H1 (cell line): ENCODE data around the gene CCL26. TPM values are rescaled to one million over a fixed set of nuclear protein-coding genes. Genes with fewer than 3 reads are reported as not detected.

ENCODE experiments used
- CTCF ChIA-PET: fragments of 300-600 bp; sonication (Branson Sonifier 250); formaldehyde crosslinking; loops from one replicate; lab custom pipeline; 2021; ENCODE audit not compliant: partially characterized antibody; lab: Charles Lee
- POLR2A ChIA-PET: fragments of 300-600 bp; sonication (Branson Sonifier 250); formaldehyde crosslinking; loops from one replicate; lab custom pipeline; 2021; ENCODE audit warnings: inconsistent platforms; ENCODE audit not compliant: partially characterized antibody; lab: Charles Lee
- DNase-seq, 2 experiments: peaks; one replicate each; pipeline versions ENCODE4 v3.0.0 to v3.0.0-alpha.2; 2010 to 2022; ENCODE audit warnings: low spot score in 2 of 2, low read depth in 1 of 2, mixed read lengths in 1 of 2
- FAIRE-seq: peaks from 2 replicates; lab custom pipeline; 2011; peaks lifted over from hg19 to GRCh38; lab: Jason Lieb, UNC
- H2AFZ ChIP-seq: 2 replicates; pipeline ENCODE4 v1.8.1; 2012; ENCODE audit warnings: low read length, inconsistent platforms
- H2AK5ac ChIP-seq: 2 replicates; pipeline ENCODE4 v1.6.1; 2013; ENCODE audit warnings: low read depth, low read length
- H2BK120ac ChIP-seq: replicated peaks from 2 replicates; pipeline ENCODE3; 2013; ENCODE audit warnings: low read depth, low read length, inconsistent platforms
- H2BK12ac ChIP-seq: 2 replicates; pipeline ENCODE4 v1.6.1; 2013; ENCODE audit warnings: low read depth, low read length
- H2BK15ac ChIP-seq: 2 replicates; pipeline ENCODE4 v1.6.1; 2013; ENCODE audit warnings: low read length
- H2BK20ac ChIP-seq: 2 replicates; pipeline ENCODE4 v1.6.1; 2013; ENCODE audit warnings: low read length
- H2BK5ac ChIP-seq: 2 replicates; pipeline ENCODE4 v1.6.1; 2013; ENCODE audit warnings: low read depth, low read length
- H3K14ac ChIP-seq: 2 replicates; pipeline ENCODE4 v1.6.1; 2013; ENCODE audit warnings: inconsistent platforms; ENCODE audit not compliant: insufficient read length
- H3K18ac ChIP-seq: 2 replicates; pipeline ENCODE4 v1.6.1; 2013; ENCODE audit warnings: low read length; ENCODE audit errors: extremely low read depth
- H3K23ac ChIP-seq: 2 replicates; pipeline ENCODE4 v1.6.1; 2013; ENCODE audit warnings: inconsistent platforms; ENCODE audit not compliant: insufficient read length
- H3K23me2 ChIP-seq: 2 replicates; pipeline ENCODE4 v1.6.1; 2013; ENCODE audit warnings: low read depth, low read length
- H3K27ac ChIP-seq: 2 replicates; pipeline ENCODE4 v1.6.1; 2011; ENCODE audit warnings: low read depth, low read length, inconsistent platforms
- H3K27me3 ChIP-seq, 4 experiments: replicated peaks in 1 of 4; 1 replicate in 1 of 4; 2 replicates in 3 of 4; pipeline versions ENCODE4 v1.6.1 to v1.8.1; 2011 to 2013; ENCODE audit warnings: low read length in 3 of 4, mild to moderate bottlenecking in 3 of 4, inconsistent platforms in 2 of 4, mixed read lengths in 2 of 4, moderate library complexity in 1 of 4; ENCODE audit not compliant: control insufficient read depth in 3 of 4, insufficient read depth in 3 of 4; ENCODE audit errors: extremely low read depth in 1 of 4
- H3K36me3 ChIP-seq, 4 experiments: 2 replicates each; pipeline versions ENCODE4 v1.6.1 to v1.8.1; 2011 to 2013; ENCODE audit warnings: mild to moderate bottlenecking in 4 of 4, low read length in 3 of 4, moderate library complexity in 2 of 4, control low read depth in 1 of 4, inconsistent platforms in 1 of 4; ENCODE audit not compliant: insufficient read depth in 4 of 4, control insufficient read depth in 2 of 4
- H3K4ac ChIP-seq: replicated peaks from 2 replicates; pipeline ENCODE3; 2013; ENCODE audit warnings: low read length, low read depth, mixed read lengths, inconsistent platforms; ENCODE audit not compliant: insufficient read length
- H3K4me1 ChIP-seq, 4 experiments: replicated peaks in 1 of 4; 1 replicate in 1 of 4; 2 replicates in 3 of 4; pipeline versions ENCODE4 v1.6.1 to v1.8.1; 2011 to 2013; ENCODE audit warnings: low read length in 3 of 4, inconsistent platforms in 2 of 4, mixed read lengths in 1 of 4; ENCODE audit not compliant: insufficient read depth in 4 of 4, control insufficient read depth in 3 of 4
- H3K4me2 ChIP-seq, 2 experiments: 2 replicates each; pipeline versions ENCODE4 v1.6.1 to v1.8.1; 2011 to 2013; ENCODE audit warnings: low read depth in 2 of 2, low read length in 2 of 2, control low read depth in 1 of 2, inconsistent platforms in 1 of 2, mild to moderate bottlenecking in 1 of 2; ENCODE audit not compliant: insufficient read depth in 1 of 2
- H3K4me3 ChIP-seq, 4 experiments: fragments of 200-600, 300-600 bp in 1 of 4; sonication (generic), shearing (Covaris generic), sonication (Bioruptor Twin) in 1 of 4; 2 replicates each; pipeline versions ENCODE4 v1.5.1 to v1.8.1; 2011 to 2016; ENCODE audit warnings: low read length in 4 of 4, low read depth in 3 of 4, control low read depth in 2 of 4, inconsistent platforms in 2 of 4, mild to moderate bottlenecking in 2 of 4, mixed read lengths in 1 of 4, moderate library complexity in 1 of 4; ENCODE audit not compliant: insufficient read depth in 2 of 4; ENCODE audit errors: extremely low read depth in 1 of 4
- H3K56ac ChIP-seq: replicated peaks from 2 replicates; pipeline ENCODE3; 2013; ENCODE audit warnings: low read depth, mild to moderate bottlenecking, mixed read lengths, low read length, inconsistent platforms; ENCODE audit not compliant: insufficient read length
- H3K79me1 ChIP-seq: 2 replicates; pipeline ENCODE4 v1.6.1; 2013; ENCODE audit warnings: low read depth, low read length, control low read depth
- H3K79me2 ChIP-seq, 2 experiments: 2 replicates each; pipeline versions ENCODE4 v1.6.1 to v1.8.1; 2012 to 2013; ENCODE audit warnings: low read length in 2 of 2, mild to moderate bottlenecking in 2 of 2, inconsistent platforms in 1 of 2; ENCODE audit not compliant: insufficient read depth in 2 of 2, control insufficient read depth in 1 of 2
- H3K9ac ChIP-seq, 4 experiments: replicated peaks in 1 of 4; 1 replicate in 1 of 4; 2 replicates in 3 of 4; pipeline versions ENCODE4 v1.6.1 to v1.8.1; 2011 to 2013; ENCODE audit warnings: low read depth in 3 of 4, low read length in 3 of 4, control low read depth in 2 of 4, mild to moderate bottlenecking in 2 of 4, moderate library complexity in 2 of 4, inconsistent platforms in 1 of 4; ENCODE audit errors: extremely low read depth in 1 of 4
- H3K9me3 ChIP-seq, 2 experiments: 2 replicates each; pipeline versions ENCODE4 v1.6.1 to v1.8.1; 2012 to 2013; ENCODE audit warnings: mild to moderate bottlenecking in 2 of 2, moderate library complexity in 2 of 2, control low read depth in 1 of 2, inconsistent platforms in 1 of 2, low read depth in 1 of 2, low read length in 1 of 2, mixed read lengths in 1 of 2; ENCODE audit not compliant: insufficient read depth in 2 of 2
- H4K20me1 ChIP-seq, 2 experiments: replicated peaks in 1 of 2; 2 replicates each; pipeline versions ENCODE3 to v1.8.1; 2011 to 2013; ENCODE audit warnings: inconsistent platforms in 2 of 2, low read length in 2 of 2, mild to moderate bottlenecking in 1 of 2; ENCODE audit not compliant: insufficient read depth in 2 of 2, control insufficient read depth in 1 of 2
- H4K5ac ChIP-seq: 2 replicates; pipeline ENCODE4 v1.6.1; 2013; ENCODE audit warnings: low read length, low read depth, mixed read lengths, inconsistent platforms; ENCODE audit not compliant: insufficient read length
- H4K8ac ChIP-seq: 2 replicates; pipeline ENCODE4 v1.8.0; 2013; ENCODE audit warnings: mild to moderate bottlenecking, moderate library complexity, low read length, inconsistent platforms; ENCODE audit not compliant: insufficient read depth; ENCODE audit errors: extremely low read depth
- H4K91ac ChIP-seq: replicated peaks from 2 replicates; pipeline ENCODE3; 2013; ENCODE audit warnings: low read length, mixed read lengths, inconsistent platforms; ENCODE audit not compliant: insufficient read length
- BRCA1 ChIP-seq: IDR thresholded peaks from 2 replicates; pipeline ENCODE4 v1.6.1; 2012; ENCODE audit warnings: low read depth, low read length, improper control_type of control experiment
- CBX5 ChIP-seq: fragments of 300-800, 300-1000 bp; sonication (generic); IDR thresholded peaks from 2 replicates; pipeline ENCODE4 v1.7.1; 2016; ENCODE audit warnings: antibody characterized with exemption, low read length, low read depth
- CBX8 ChIP-seq: fragments of 300-800, 300-1000 bp; sonication (generic); IDR thresholded peaks from 2 replicates; pipeline ENCODE4 v1.7.1; 2016; ENCODE audit warnings: low read depth, low read length, borderline replicate concordance
- CEBPB ChIP-seq: IDR thresholded peaks from 2 replicates; pipeline ENCODE4 v1.6.1; 2012; ENCODE audit warnings: low read depth, low read length
- CTBP2 ChIP-seq: IDR thresholded peaks from 2 replicates; pipeline ENCODE4 v1.7.0; 2011; ENCODE audit warnings: borderline replicate concordance, mild to moderate bottlenecking, moderate library complexity, mixed read lengths, low read length; ENCODE audit not compliant: insufficient read depth, insufficient read length
- EZH2 ChIP-seq: fragments of 200-600 bp; sonication (generic); IDR thresholded peaks from 2 replicates; pipeline ENCODE4 v1.7.1; 2012; ENCODE audit warnings: low read depth, mild to moderate bottlenecking, moderate library complexity, low read length, inconsistent platforms; ENCODE audit not compliant: severe bottlenecking
- GTF2F1 ChIP-seq: IDR thresholded peaks from 2 replicates; pipeline ENCODE4 v1.6.1; 2012; ENCODE audit warnings: low read depth, low read length, improper control_type of control experiment, borderline replicate concordance
- JUND ChIP-seq: IDR thresholded peaks from 2 replicates; pipeline ENCODE4 v1.6.1; 2011; ENCODE audit warnings: mild to moderate bottlenecking, improper control_type of control experiment, low read length
- KDM4A ChIP-seq: IDR thresholded peaks from one replicate; pipeline ENCODE4 v1.7.1; 2012; ENCODE audit warnings: low read depth, mild to moderate bottlenecking, moderate library complexity, low read length, inconsistent platforms; ENCODE audit not compliant: severe bottlenecking
- POU5F1 ChIP-seq: IDR thresholded peaks from 2 replicates; pipeline ENCODE4 v1.6.1; 2011; ENCODE audit warnings: low read depth, mild to moderate bottlenecking, low read length, moderate library complexity
- SAP30 ChIP-seq: fragments of 300-600 bp; sonication (generic); IDR thresholded peaks from 2 replicates; pipeline ENCODE4 v1.7.1; 2012; ENCODE audit warnings: low read length, moderate library complexity, mild to moderate bottlenecking, inconsistent platforms; ENCODE audit not compliant: insufficient read depth, insufficient replicate concordance
- SIX5 ChIP-seq: IDR thresholded peaks from 2 replicates; pipeline ENCODE4 v1.6.1; 2011; ENCODE audit warnings: mild to moderate bottlenecking, low read depth, low read length
- SP1 ChIP-seq: IDR thresholded peaks from 2 replicates; pipeline ENCODE4 v1.6.1; 2011; ENCODE audit warnings: low read depth, low read length
- TCF12 ChIP-seq: IDR thresholded peaks from 2 replicates; pipeline ENCODE4 v1.6.1; 2011; ENCODE audit warnings: low read depth, mild to moderate bottlenecking, low read length
- ZNF274 ChIP-seq: IDR thresholded peaks from 2 replicates; pipeline ENCODE4 v1.7.0; 2012; ENCODE audit warnings: low read length, borderline replicate concordance; ENCODE audit errors: extremely low read depth
- WGBS, 2 experiments: shearing (Covaris generic) in 1 of 2; methylation state at CpG; one replicate each; pipeline versions ENCODE4 v1.1.6 to v1.1.7; 2013 to 2015; ENCODE audit warnings: low lambda C conversion rate in 2 of 2, mixed read lengths in 2 of 2, inconsistent platforms in 1 of 2, low coverage in 1 of 2, missing lambda C conversion rate in 1 of 2; ENCODE audit not compliant: insufficient replicate concordance in 2 of 2, insufficient coverage in 1 of 2, insufficient read length in 1 of 2; ENCODE audit errors: extremely low coverage in 1 of 2, missing lambda C conversion rate in 1 of 2; 5-methylcytosine and 5-hydroxymethylcytosine counted together
- polyA plus RNA-seq, 7 experiments: library from polyadenylated mRNA; depleted of rRNA in 3 of 7; stranded (reverse) in 5 of 7; unstranded in 2 of 7; fragments of >200 nt in 5 of 7; fragments of 200-250 nt in 2 of 7; gene quantifications; 1 replicate in 5 of 7; 2 replicates in 1 of 7; 4 replicates in 1 of 7; pipeline versions ENCODE4 v1.2.1 to v1.2.3, GENCODE V29; 2011 to 2013; ENCODE audit warnings: missing spikeins in 2 of 7, mixed read lengths in 2 of 7
- total RNA-seq: library from RNA; stranded (reverse); fragmentation: NEBNext Ultra II Directional; extraction: Animal tissue kit (Norgen Biotek cat#: 25700); gene quantifications from 2 replicates; pipeline ENCODE4 v1.2.1, GENCODE V29; 2021

Gene CCL26
- total and polyA plus RNA-seq, 2 of the 8 experiments (the other 6 are each of a cell fraction or from before 2014, with no cell fraction given) = 8.7 to 14.9 TPM

DNA sequence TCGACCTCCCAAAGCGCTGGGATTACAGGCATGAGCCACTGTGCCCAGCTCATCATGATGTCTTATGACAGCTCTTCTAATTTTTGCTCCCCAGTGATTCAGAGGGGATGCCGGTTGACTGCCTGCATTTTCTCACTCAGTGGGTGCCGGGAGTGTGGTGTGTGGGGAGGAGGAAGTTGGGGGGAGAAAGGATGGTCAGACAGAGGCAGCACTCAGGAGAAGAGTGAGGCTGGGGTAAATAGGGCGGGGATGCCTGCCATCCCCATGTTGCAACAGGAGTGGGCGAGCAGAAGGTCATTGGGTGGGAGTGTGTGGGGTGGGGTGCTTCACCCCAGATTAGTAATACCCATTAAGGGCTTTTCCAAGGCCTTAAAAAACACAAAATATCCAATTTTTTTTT lies 45.1 kb upstream of the CCL26 start:
- no peak overlapping the region for H3K18ac ChIP-seq
- ChIA-PET POLR2A (interaction anchor here (0.6 to 0.7 kb wide), 2 partner anchors 63 to 237 kb away, joined by 4 to 6 read pairs; no protein-coding TSS in a partner anchor), CTCF (interaction anchor here (0.6 to 1.1 kb wide), 4 partner anchors 22 to 225 kb away, joined by 3 to 4 read pairs (median 4); no protein-coding TSS in a partner anchor)
- no peak overlapping the region for H2BK120ac ChIP-seq
- H3K4me3 ChIP-seq = no peak overlapping the region
- no peak overlapping the region for H3K27ac ChIP-seq
- peaks cover 0 to 2% (median 0%) of the 10 kb centered on the region in 4 experiments; a peak in 3 of 7 replicates for H3K27me3 ChIP-seq
- H2AK5ac ChIP-seq = no peak overlapping the region
- H4K20me1 ChIP-seq = peaks cover 0 to 1% of the 10 kb centered on the region in 2 experiments
- no peaks in the 10 kb centered on the region for H3K79me2 ChIP-seq
- peaks cover 6% of the 10 kb centered on the region; the same call in 1 of the 2 replicates for H3K23me2 ChIP-seq
- WGBS, 2 experiments = 88% methylated on average over 6 of the region's 6 CpGs; no CpG with 5 or more reads in 1 of the 2 experiments
- H4K5ac ChIP-seq = no peak overlapping the region
- H4K8ac ChIP-seq = no peak overlapping the region
- no peak overlapping the region for H3K14ac ChIP-seq
- no peak overlapping the region for H3K4ac ChIP-seq
- no peak overlapping the region for H2BK20ac ChIP-seq
- H3K23ac ChIP-seq = no peak overlapping the region
- FAIRE-seq = no peak
- no peak overlapping the region for H4K91ac ChIP-seq
- H2AFZ ChIP-seq = no peak overlapping the region
- no peaks in the 10 kb centered on the region for H3K9me3 ChIP-seq
- H2BK12ac ChIP-seq = no peak overlapping the region
- H2BK5ac ChIP-seq = no peak overlapping the region
- H3K36me3 ChIP-seq = no peaks in the 10 kb centered on the region
- H3K56ac ChIP-seq = no peak overlapping the region
- no peak for DNase-seq
- H3K4me1 ChIP-seq = peaks cover 0 to 3% (median 0%) of the 10 kb centered on the region in 4 experiments; a peak in 2 of 7 replicates
- H3K4me2 ChIP-seq = no peak overlapping the region
- no peak overlapping the region for H2BK15ac ChIP-seq
- H3K9ac ChIP-seq = no peak overlapping the region
- no peaks in the 10 kb centered on the region for H3K79me1 ChIP-seq
- no peak for TF ChIP-seq CBX5
- no peak for TF ChIP-seq BRCA1
- no peak for TF ChIP-seq CTBP2
- no peak for TF ChIP-seq ZNF274
- TF ChIP-seq SP1 = no peak
- no peak for TF ChIP-seq SIX5
- TF ChIP-seq EZH2 = no peak
- TF ChIP-seq SAP30 = no peak
- TF ChIP-seq CBX8 = no peak
- no peak for TF ChIP-seq POU5F1
- TF ChIP-seq KDM4A = no peak
- no peak for TF ChIP-seq JUND
- no peak for TF ChIP-seq TCF12
- TF ChIP-seq GTF2F1 = no peak
- TF ChIP-seq CEBPB = no peak
